ENCODE data around the gene SLC4A8. TPM values are rescaled to one million over a fixed set of nuclear protein-coding genes. Genes with fewer than 3 reads are reported as not detected.
"Not testable (repeated sequence)": the region's sequence is repeated elsewhere in the genome, so short reads cannot be mapped to it uniquely, and the experiment has no call there.

SLC4A8 gene
- total RNA-seq, 1 donor from 2014 or later = 1.9 TPM

DNA sequence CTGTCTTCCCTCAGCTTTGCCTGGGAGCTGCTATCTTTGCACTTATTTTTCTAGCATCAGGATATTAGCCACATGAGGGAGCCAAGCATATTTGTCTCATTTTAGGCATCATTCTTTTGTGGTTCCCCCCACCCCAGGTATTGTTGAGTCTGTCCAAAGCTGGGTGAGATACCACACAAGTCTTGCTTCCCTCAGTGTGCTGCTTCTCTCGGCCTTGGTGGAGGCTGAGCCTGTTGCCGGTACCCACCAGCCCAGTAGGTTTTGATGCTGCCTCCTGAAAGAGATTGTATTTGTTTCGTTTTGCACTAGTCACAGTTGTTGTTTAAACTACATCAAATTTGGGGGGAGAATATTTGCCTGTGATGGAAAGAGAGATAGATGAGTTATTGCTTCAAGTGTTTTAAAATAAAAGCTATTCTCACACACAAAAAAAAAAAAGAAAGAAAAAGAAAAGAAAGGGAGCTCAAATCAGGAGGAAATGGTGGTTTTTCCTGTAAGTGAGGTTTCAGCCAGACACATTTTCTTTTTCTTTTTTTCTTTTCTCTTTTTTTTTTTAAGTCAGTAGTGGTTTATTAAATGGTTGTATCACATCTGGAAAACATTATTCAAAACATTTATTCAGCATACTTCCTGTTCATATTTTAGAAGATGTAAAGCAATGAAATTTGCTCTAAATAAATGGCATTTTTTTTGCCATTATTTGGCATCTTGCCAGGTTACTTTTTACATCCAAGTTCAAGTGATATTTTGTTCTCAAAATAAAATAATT is 58.5 kb downstream of the SLC4A8 start:
- peak; percentile 56 for DNase-seq

DNA sequence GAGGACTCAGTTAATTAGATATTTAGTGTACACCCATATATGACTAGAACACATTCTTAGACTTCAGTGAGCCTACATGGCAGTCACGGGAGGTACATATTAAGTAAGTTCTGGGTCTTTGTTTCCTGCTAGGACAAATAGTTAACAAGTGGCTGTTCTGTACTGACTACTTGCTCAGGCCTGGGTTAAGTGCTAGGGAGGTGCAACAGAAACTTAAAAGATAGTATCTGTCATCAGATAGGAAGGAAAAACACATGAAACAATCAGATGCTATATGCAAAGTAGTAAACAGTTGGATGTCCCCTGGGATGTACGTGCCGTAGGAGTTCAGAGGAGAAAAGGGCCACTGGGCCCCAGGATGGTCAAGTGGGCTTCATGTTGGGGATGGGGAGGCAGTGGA is 59.5 kb downstream of the SLC4A8 start:
- no peak for DNase-seq

DNA sequence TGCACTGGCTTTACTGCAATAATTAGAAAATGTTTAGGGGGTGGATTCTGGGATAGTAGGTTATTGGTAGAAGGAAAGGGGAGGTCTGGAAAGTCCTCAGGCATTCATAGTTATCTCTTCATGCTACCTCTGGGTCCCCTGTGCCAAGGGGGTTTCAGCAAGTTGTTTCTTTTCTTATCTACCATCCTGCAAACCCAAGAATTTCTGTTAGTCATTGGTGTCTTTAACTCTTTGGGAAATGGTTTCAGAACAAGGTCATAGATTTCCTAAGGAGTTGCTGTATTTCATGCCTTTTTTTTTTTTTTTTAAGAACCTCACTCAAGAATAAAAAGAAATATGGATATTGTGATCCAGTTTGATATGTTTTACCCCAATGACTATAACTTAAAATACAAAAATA is 63.6 kb downstream of the SLC4A8 start:
- no peak for DNase-seq

DNA sequence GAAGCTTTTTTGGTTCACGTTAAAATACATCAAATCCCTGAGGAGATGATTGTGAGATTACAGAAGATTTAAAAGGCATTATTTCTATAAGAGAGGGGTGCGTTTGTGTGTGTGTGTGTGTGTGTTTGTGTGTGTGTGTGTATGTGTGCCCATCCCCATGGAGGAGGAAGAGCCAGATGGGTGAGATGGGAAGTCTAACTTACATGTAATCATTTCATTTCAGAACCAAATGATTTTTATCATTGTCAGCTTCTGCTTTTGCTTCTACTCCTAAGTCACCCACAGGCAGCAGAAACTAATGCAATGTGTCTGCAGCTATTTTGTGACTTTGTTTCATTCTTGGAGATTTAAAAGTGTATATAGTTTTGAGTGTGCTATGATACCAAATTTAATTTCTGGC is 68.7 kb downstream of the SLC4A8 start:
- no peak for DNase-seq

- DNase-seq = no peak
Measured at GRCh38 chr12:51496895-51497294, 72.3 kb downstream of the SLC4A8 start.

- no peak for DNase-seq
Measured at GRCh38 chr12:51504851-51505250, 80.2 kb downstream of the SLC4A8 start.

DNA sequence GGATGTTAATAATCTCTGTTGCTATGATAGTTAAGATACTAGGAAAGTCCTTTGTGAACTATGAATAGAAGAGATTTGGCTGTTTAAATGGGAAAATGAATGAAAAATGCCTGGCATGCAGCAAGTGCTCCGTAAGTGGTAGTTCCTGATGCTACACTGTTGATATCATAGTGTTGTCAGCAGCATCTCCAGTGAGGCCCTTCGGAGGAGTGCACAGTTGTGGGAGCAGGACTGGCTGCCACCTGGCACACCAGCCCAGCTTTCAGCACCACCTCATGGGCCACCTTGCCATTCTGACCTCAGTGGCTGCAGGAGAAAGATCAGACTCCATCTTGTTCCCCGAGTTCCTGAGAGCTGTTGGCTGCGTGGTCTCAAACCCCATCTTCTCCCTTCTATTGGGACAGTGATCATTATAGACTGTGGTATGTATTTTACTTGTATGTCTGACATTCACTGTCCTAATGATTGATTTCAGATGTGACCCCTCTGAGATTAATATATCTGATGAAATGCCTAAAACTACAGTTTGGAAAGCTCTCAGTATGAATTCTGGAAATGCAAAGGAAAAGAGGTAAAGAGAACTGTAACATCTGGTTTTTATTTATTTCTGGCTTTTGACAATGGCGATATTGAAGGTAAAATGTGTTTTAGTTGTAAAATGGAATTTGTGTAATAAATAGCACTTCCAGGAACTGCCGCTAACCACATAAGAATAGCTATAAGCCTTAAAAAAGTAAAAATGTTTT is 80.9 kb downstream of the SLC4A8 start:
- peak; percentile 53 for DNase-seq

DNA sequence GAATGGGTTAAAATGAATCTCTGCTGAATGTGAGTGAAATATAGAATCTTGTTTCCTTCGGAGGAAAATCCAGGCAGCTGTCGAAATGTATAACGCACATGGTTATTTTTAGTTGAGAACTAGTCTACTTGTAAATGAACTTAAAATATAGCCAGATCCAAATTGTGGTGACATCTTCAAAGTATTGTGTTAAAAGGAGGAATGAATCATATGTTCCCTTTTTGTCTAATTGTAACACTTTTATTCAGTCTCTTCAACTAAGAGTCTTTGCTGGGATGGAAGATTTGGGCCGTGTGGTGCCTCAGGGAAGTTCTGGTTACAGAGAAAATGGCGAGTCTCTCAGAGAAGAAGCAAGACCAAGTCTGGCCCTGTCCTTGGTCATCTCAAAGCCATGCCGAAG is 82.5 kb downstream of the SLC4A8 start:
- no peak for DNase-seq

GRCh38 chr12:51508285-51508684 is 83.7 kb downstream of the SLC4A8 start:
- DNase-seq = no peak

- DNase-seq = no peak
Measured at GRCh38 chr12:51511546-51512260, 87.1 kb downstream of the SLC4A8 start.

DNA sequence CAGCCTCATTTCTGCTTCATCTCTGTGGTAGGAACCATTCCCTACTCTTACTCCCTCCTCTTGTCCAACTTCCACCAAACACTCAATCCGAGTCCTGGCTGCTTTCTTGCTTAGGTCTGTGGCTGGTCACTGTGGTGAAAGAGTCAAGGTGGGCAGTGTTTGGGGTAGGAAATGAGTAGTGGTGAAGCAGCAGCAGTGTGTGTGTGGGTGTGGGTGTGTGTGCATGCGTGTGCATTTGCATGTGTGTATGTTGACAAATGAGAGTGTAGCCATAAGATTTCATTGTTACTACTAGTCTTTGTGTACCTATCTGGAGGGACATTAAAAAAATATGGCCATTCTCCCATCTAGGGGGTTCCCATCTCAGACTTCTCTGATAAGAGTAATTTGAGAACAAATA is 87.8 kb downstream of the SLC4A8 start:
- no peak for DNase-seq

- not testable (repeated sequence) for DNase-seq
Measured at GRCh38 chr12:51515037-51515436, 90.4 kb downstream of the SLC4A8 start.

GRCh38 chr12:51517316-51517715 is 92.7 kb downstream of the SLC4A8 start:
- no peak for DNase-seq

DNA sequence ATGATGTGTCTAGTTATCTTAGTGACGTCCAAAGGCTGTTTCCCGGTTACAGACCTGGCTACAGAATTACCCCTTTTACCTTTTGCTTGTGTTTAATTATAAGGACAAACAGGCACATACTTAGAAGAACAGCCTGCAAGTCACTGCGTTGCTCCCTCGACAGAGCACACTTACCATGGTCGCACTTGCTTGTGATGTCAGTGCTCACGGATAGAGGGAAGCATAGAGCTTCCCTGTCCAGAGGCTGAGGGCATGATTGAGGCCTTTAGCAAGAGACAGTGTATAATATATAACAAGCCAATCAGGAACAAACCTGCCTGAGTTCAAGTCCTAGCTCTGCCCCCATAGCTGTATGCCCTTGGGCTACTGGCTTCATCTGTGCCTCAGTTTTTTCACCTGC is 93.2 kb downstream of the SLC4A8 start:
- no peak for DNase-seq

DNA sequence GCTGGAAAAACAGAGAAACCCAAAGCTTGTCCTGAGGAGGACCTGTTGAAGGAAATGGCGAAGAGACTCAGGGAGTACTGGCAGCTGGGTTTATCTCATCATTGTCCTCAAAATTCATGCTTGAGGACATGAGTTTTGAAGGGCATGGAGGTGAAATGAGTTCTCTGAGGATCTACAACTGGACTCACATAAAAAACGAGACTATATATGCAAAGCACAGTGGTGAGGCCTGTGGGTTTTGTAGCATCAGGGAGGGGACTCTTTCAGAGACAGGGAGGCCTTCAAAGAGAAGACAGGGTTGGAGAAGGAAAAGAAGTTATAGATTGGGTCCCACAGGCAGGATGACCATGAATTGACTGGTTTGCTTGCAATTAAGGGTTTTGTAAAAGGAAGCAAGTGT is 95.1 kb downstream of the SLC4A8 start:
- DNase-seq = no peak

- DNase-seq = no peak
Measured at GRCh38 chr12:51520576-51521325, 96.1 kb downstream of the SLC4A8 start.

DNA sequence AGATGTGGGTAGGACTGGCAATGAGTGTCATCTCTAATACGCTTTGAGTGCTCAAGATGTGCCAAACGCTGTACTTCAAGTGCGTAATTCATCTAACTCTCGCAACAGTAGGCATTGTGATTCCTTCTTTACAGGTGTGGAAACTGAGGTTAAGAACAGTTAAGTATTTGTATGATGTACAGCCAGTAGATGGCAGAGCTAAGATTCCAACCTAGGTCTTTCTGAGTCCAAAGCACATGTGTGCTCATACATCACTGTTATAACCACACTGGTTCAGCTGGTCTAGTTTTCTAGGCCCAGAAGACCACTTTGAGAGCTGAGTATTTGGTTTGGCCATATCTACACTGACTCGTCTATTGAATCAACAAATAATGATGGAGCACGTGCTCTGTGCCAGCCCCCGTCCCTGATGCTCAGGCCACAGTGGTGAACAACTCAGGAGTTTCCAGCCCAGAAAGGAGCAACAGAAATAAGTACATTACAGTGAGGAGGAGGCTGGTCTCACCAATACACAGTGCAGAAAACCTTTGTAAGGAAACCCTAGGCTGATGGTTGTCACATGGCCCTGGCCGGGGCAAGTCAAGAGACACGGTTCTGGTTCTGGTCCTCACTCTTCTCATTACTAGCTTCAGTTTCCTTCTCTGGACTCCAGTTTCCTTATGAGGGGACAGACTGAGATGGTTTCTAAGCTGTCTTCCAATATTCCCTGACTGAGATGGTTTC is 97.1 kb downstream of the SLC4A8 start:
- DNase-seq = no peak

DNA sequence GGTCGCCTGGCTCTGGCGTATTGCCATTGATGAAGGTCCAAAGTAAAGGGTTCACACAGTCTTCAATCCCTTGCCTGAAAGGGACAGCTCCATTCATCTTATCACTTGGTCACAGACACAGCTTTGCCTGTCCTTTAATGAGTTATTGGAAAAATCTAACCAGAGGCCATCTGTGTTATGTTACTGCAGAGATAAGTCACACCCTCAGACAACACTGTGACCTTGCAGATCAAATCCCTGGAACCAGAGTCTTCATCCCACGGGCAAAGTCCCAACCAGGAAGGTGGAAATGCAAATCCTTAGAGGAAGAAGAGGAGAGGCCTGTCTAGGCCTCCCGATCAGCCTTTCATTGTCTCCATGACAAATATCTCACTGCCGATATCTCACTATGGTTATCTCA is 98.1 kb downstream of the SLC4A8 start:
- no peak for DNase-seq

- DNase-seq = no peak
Measured at GRCh38 chr12:51524386-51524901, 99.8 kb downstream of the SLC4A8 start.

DNA sequence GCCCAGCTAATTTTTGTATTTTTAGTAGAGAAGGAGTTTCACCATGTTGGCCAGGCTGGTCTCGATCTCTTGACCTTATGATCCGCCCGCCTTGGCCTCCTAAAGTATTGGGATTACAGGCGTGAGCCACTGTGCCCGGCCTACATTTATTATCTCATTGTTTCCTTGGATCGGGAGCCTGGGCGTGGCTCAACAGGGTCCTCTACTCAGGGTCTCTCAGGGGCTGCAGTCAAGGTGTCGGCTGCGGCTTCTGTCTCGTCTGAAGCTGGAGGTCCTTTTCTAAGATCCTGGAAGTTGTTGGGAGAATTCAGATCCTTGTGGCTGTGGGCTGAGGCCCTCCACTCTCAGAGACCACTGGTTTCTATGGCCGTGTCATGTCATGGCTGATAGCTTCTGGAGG is 100.9 kb downstream of the SLC4A8 start:
- no peak for DNase-seq

DNA sequence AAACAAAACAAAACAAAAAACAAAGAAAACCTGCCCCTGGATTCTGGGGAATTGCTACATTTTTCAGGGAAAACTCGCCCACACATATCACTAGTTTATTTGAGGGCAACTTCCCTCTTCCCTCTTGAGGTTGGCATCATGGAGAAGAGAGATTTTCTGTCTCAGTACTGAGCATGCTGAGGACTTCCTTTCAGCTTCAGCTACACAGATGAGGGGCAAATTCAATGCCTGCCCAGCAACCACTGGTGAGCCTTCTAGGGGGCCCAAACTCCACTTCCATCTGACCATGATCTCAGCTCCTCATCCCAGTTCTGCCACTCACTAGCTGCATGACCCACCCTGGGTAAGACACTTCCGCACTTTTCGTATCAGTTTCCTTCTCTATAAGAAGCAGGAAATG is 103.3 kb downstream of the SLC4A8 start:
- no peak for DNase-seq
